HFF-Myc (cell line): ENCODE measurements around the gene OVCH2.
A peak's percentile ranks its signal among the peaks of the same experiment; 100 is the strongest.

Experiments
- DNase-seq: peaks from one replicate; pipeline ENCODE4 v3.0.0-alpha.2; 2011; ENCODE audit warnings: low read depth; ENCODE audit errors: extremely low read depth
- H3K4me3 ChIP-seq: replicated peaks from 2 replicates; pipeline ENCODE4 v1.5.1; 2011; ENCODE audit warnings: low read depth, mild to moderate bottlenecking, control low read depth, low read length
- CTCF ChIP-seq: IDR thresholded peaks from 2 replicates; pipeline ENCODE4 v1.5.1; 2012; ENCODE audit warnings: mild to moderate bottlenecking, low read depth, low read length, control low read depth; ENCODE audit errors: missing control alignments

The OVCH2 gene

GRCh38 chr11:7683571-7683970 is 22.7 kb downstream of the OVCH2 start:
- TF ChIP-seq CTCF, result no peak
- H3K4me3 ChIP-seq, result no peak overlapping the region
- no peak for DNase-seq

GRCh38 chr11:7677796-7678201 is 28.5 kb downstream of the OVCH2 start:
- DNase-seq, result peak; percentile 88
- H3K4me3 ChIP-seq, result 0 out of 2 replicates have a peak overlapping the region, but pooled peaks have one; percentile 2
- TF ChIP-seq CTCF, result no peak

- TF ChIP-seq CTCF, result no peak
- DNase-seq, result no peak
- H3K4me3 ChIP-seq, result peak overlapping the region; percentile 10
Measured at GRCh38 chr11:7677071-7677470, 29.2 kb downstream of the OVCH2 start.

- no peak overlapping the region for H3K4me3 ChIP-seq
- DNase-seq, result no peak
- TF ChIP-seq CTCF, result no peak
Measured at GRCh38 chr11:7675631-7676030, 30.6 kb downstream of the OVCH2 start.

- H3K4me3 ChIP-seq, result peak overlapping the region; percentile 68
- DNase-seq, result no peak
- no peak for TF ChIP-seq CTCF
Measured at GRCh38 chr11:7673724-7674434, 32.4 kb downstream of the OVCH2 start.

- no peak for TF ChIP-seq CTCF
- peak within 1 kb of the TSS; percentile 68 for H3K4me3 ChIP-seq
- DNase-seq, result no peak
Measured at GRCh38 chr11:7672960-7673723, 33.1 kb downstream of the OVCH2 start, which contains the start of gene CYB5R2. Gene CYB5R2, minus strand, starts transcription at chr11:7673500. Its CDS starts 675 bp downstream, at chr11:7672825.
